Spleen (tissue), 7 donors: ENCODE data around the gene CFAP210.
"Not testable (repeated sequence)": the region's sequence is repeated elsewhere in the genome, so short reads cannot be mapped to it uniquely, and the experiment has no call there.

ENCODE experiments used
- POLR2A ChIP-seq, 3 donors: fragments of 450-650 bp; IDR thresholded peaks; one replicate each; pipeline ENCODE4 v1.5.1; 2017; ENCODE audit warnings: antibody characterized with exemption in 3 of 3, mild to moderate bottlenecking in 1 of 3
- TF ChIP-seq, protein P1 (sequence below), 11 experiments: fragments of 200-600 bp in 7 of 11; fragments of 450-650 bp in 4 of 11; sonication (generic) in 4 of 11; IDR thresholded peaks in 8 of 11; conservative IDR thresholded peaks in 3 of 11; 1 replicate in 7 of 11; 2 replicates in 4 of 11; pipeline versions ENCODE4 v1.4.0 to v1.8.0; 2016 to 2021; ENCODE audit warnings: antibody characterized with exemption in 11 of 11, inconsistent platforms in 4 of 11, mild to moderate bottlenecking in 1 of 11
- donor health status: DM: no; HTN: no; CAD: no; lungs with moderate emphysema.
- donor health status: DM: no; HTN: no; CAD: no.
- donor health status: DM: no; HTN: no; CAD: no.

GRCh38 chr2:169686825-169687224 lies 7.4 kb downstream of the CFAP210 start:
- not testable (repeated sequence) for TF ChIP-seq POLR2A (IDR thresholded peaks at IDR 0.05)
- TF ChIP-seq, protein P1, sequence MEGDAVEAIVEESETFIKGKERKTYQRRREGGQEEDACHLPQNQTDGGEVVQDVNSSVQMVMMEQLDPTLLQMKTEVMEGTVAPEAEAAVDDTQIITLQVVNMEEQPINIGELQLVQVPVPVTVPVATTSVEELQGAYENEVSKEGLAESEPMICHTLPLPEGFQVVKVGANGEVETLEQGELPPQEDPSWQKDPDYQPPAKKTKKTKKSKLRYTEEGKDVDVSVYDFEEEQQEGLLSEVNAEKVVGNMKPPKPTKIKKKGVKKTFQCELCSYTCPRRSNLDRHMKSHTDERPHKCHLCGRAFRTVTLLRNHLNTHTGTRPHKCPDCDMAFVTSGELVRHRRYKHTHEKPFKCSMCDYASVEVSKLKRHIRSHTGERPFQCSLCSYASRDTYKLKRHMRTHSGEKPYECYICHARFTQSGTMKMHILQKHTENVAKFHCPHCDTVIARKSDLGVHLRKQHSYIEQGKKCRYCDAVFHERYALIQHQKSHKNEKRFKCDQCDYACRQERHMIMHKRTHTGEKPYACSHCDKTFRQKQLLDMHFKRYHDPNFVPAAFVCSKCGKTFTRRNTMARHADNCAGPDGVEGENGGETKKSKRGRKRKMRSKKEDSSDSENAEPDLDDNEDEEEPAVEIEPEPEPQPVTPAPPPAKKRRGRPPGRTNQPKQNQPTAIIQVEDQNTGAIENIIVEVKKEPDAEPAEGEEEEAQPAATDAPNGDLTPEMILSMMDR (IDR thresholded peaks at IDR 0.05 in 8 of 11, conservative IDR thresholded peaks at IDR 0.05 in 3 of 11): not testable (repeated sequence)
